ENCODE measurements around the gene RALGDS.
"Not testable (repeated sequence)": the region's sequence is repeated elsewhere in the genome, so short reads cannot be mapped to it uniquely, and the experiment has no call there.

The RALGDS gene

GRCh38 chr9:133088146-133088750 lies 32.8 kb downstream of the RALGDS start:
- no peak for DNase-seq (ENCODE audit: low read depth, low spot score)

GRCh38 chr9:133087429-133088145 lies 33.5 kb downstream of the RALGDS start:
- no peak for DNase-seq (ENCODE audit: low read depth, low spot score)

GRCh38 chr9:133086894-133087293 lies 34.1 kb downstream of the RALGDS start:
- DNase-seq (ENCODE audit: low read depth, low spot score) = no peak

GRCh38 chr9:133086212-133086860 lies 34.7 kb downstream of the RALGDS start:
- not testable (repeated sequence) for DNase-seq (ENCODE audit: low read depth, low spot score)

GRCh38 chr9:133083688-133084087 lies 37.4 kb downstream of the RALGDS start:
- DNase-seq (ENCODE audit: low read depth, low spot score) = not testable (repeated sequence)

- DNase-seq (ENCODE audit: low read depth, low spot score) = not testable (repeated sequence)
Measured at GRCh38 chr9:133081957-133082644, 38.9 kb downstream of the RALGDS start.

GRCh38 chr9:133080786-133081779 lies 40.0 kb downstream of the RALGDS start:
- DNase-seq (ENCODE audit: low read depth, low spot score) = not testable (repeated sequence)

GRCh38 chr9:133080161-133080560 lies 40.9 kb downstream of the RALGDS start:
- no peak for DNase-seq (ENCODE audit: low read depth, low spot score)

GRCh38 chr9:133078486-133078885 lies 42.6 kb downstream of the RALGDS start:
- DNase-seq (ENCODE audit: low read depth, low spot score) = no peak

- no peak for DNase-seq (ENCODE audit: low read depth, low spot score)
Measured at GRCh38 chr9:133076691-133077090, 44.3 kb downstream of the RALGDS start.

GRCh38 chr9:133075925-133076630 lies 45.0 kb downstream of the RALGDS start:
- DNase-seq (ENCODE audit: low read depth, low spot score) = no peak

- no peak for DNase-seq (ENCODE audit: low read depth, low spot score)
Measured at GRCh38 chr9:133074111-133074651, 46.9 kb downstream of the RALGDS start.

- no peak for DNase-seq (ENCODE audit: low read depth, low spot score)
Measured at GRCh38 chr9:133073086-133074014, 47.7 kb downstream of the RALGDS start.

GRCh38 chr9:133072210-133072609 lies 48.8 kb downstream of the RALGDS start:
- not testable (repeated sequence) for DNase-seq (ENCODE audit: low read depth, low spot score)

GRCh38 chr9:133071484-133072150 lies 49.4 kb downstream of the RALGDS start:
- DNase-seq (ENCODE audit: low read depth, low spot score) = no peak

GRCh38 chr9:133070985-133071384 lies 50.1 kb downstream of the RALGDS start:
- not testable (repeated sequence) for DNase-seq (ENCODE audit: low read depth, low spot score)

GRCh38 chr9:133070500-133070961 lies 50.5 kb downstream of the RALGDS start:
- DNase-seq (ENCODE audit: low read depth, low spot score) = not testable (repeated sequence)

- DNase-seq (ENCODE audit: low read depth, low spot score) = not testable (repeated sequence)
Measured at GRCh38 chr9:133068431-133068830, 52.6 kb downstream of the RALGDS start.
